Panc1 (cell line): Measurements from ENCODE around the gene GOLGA2. TPM values are rescaled to one million over a fixed set of nuclear protein-coding genes. Genes with fewer than 3 reads are reported as not detected.

Source experiments
- ATAC-seq: fragments of 200-7000 bp; cut with Tn5 transposase; 2 replicates; pipeline ENCODE4 v1.9.1; 2020; ENCODE audit warnings: mild to moderate bottlenecking, moderate library complexity
- BruUV-seq: library from RNA; stranded (reverse); fragments of 400-500 nt; replicated peaks from 2 replicates; lab custom pipeline; 2021; lab: Mats Ljungman, UMichigan
- CTCF ChIA-PET: fragments of 300-600 bp; sonication (Branson Sonifier 250); formaldehyde crosslinking; loops from one replicate; lab custom pipeline; 2022; ENCODE audit warnings: antibody characterized with exemption; lab: Charles Lee
- POLR2A ChIA-PET: fragments of 300-600 bp; sonication (Branson Sonifier 250); formaldehyde crosslinking; loops from one replicate; lab custom pipeline; 2022; ENCODE audit warnings: antibody characterized with exemption; lab: Charles Lee
- DNase-seq: peaks from one replicate; pipeline ENCODE4 v3.0.0-alpha.2; 2010; ENCODE audit warnings: low read depth, low spot score
- H3K27ac ChIP-seq: 2 replicates; pipeline ENCODE4 v1.5.1; 2011; ENCODE audit warnings: mild to moderate bottlenecking, low read length, inconsistent platforms
- H3K27me3 ChIP-seq: fragments of 200-500 bp; sonication (Bioruptor generic); 2 replicates; pipeline ENCODE4 v1.6.0; 2014; ENCODE audit warnings: low read length, inconsistent platforms; ENCODE audit not compliant: control insufficient read depth, insufficient read depth
- H3K36me3 ChIP-seq: fragments of 200-500 bp; sonication (Bioruptor generic); 2 replicates; pipeline ENCODE4 v1.5.1; 2014; ENCODE audit warnings: inconsistent platforms, mild to moderate bottlenecking, low read length, moderate library complexity; ENCODE audit not compliant: control insufficient read depth, insufficient read depth
- H3K4me1 ChIP-seq: 2 replicates; pipeline ENCODE4 v1.5.1; 2011; ENCODE audit warnings: inconsistent platforms, mild to moderate bottlenecking, low read length, moderate library complexity; ENCODE audit not compliant: control insufficient read depth, insufficient read depth
- H3K4me3 ChIP-seq, 2 experiments: 2 replicates each; pipeline ENCODE4 v1.5.1; 2011 to 2012; ENCODE audit warnings: low read depth in 2 of 2, low read length in 2 of 2, mild to moderate bottlenecking in 2 of 2, inconsistent platforms in 1 of 2, moderate library complexity in 1 of 2
- H3K9me3 ChIP-seq: fragments of 200-500 bp; sonication (Bioruptor generic); 2 replicates; pipeline ENCODE4 v1.5.1; 2014; ENCODE audit warnings: low read depth, mild to moderate bottlenecking, inconsistent platforms, low read length, moderate library complexity; ENCODE audit not compliant: control insufficient read depth, insufficient read depth
- CTCF ChIP-seq: fragments of 450-650 bp; IDR thresholded peaks from 2 replicates; pipeline ENCODE4 v1.5.1; 2017; ENCODE audit warnings: mild to moderate bottlenecking
- POLR2AphosphoS5 ChIP-seq: IDR thresholded peaks from 2 replicates; pipeline ENCODE4 v1.6.1; 2012; ENCODE audit warnings: mild to moderate bottlenecking, low read depth, low read length, moderate library complexity
- REST ChIP-seq, 2 experiments: IDR thresholded peaks; 2 replicates each; pipeline ENCODE4 v1.6.1; 2011 to 2012; ENCODE audit warnings: low read depth in 2 of 2, control low read depth in 1 of 2, low read length in 1 of 2, mild to moderate bottlenecking in 1 of 2, moderate library complexity in 1 of 2; ENCODE audit not compliant: insufficient read depth in 1 of 2
- SIN3A ChIP-seq: IDR thresholded peaks from 2 replicates; pipeline ENCODE4 v1.6.1; 2012; ENCODE audit warnings: low read depth, mild to moderate bottlenecking, low read length, moderate library complexity, borderline replicate concordance; ENCODE audit not compliant: insufficient read depth
- TCF7L2 ChIP-seq: IDR thresholded peaks from 2 replicates; pipeline ENCODE4 v1.6.1; 2011; ENCODE audit warnings: mild to moderate bottlenecking, low read depth, low read length, inconsistent platforms
- in situ Hi-C: cut with HindIII; loops from 2 replicates; pipeline ENCODE4 v1.10.0; 2016; ENCODE audit warnings: low sequenced_read_pairs, low pct_unique_long_range_greater_than_20kb
- intact Hi-C: fragments of 100-400 bp; cut with micrococcal nuclease; formaldehyde crosslinking; loops from one replicate; pipeline ENCODE4 v1.10.0; 2022; ENCODE audit not compliant: unreplicated experiment
- total RNA-seq: library from RNA; stranded (reverse); gene quantifications from one replicate; pipeline ENCODE4 v1.2.1, GENCODE V29; 2021; ENCODE audit not compliant: unreplicated experiment

The GOLGA2 gene
- total RNA-seq, 1 experiment from 2014 or later = 69.6 TPM

GRCh38 chr9:128225770-128226411, 49.9 kb downstream of the GOLGA2 start:
- BruUV-seq = no TSS peak
- in situ Hi-C loops (no loop called here), intact Hi-C loops (no loop called here)
- ATAC-seq = peak; percentile 22; the same call in 1 of the 2 replicates
- Histone ChIP-seq H3K27me3 (no peaks in the 10 kb centered on the region), H3K4me1 (no peaks in the 10 kb centered on the region), H3K9me3 (no peaks in the 10 kb centered on the region), H3K36me3 (no peaks in the 10 kb centered on the region), H3K27ac (no peak overlapping the region), H3K4me3 (no peak overlapping the region)
- ChIA-PET POLR2A (no interaction called here), CTCF (interaction anchor here (0.6 kb wide), 1 partner anchor 24 kb away, joined by 3 read pairs; no protein-coding TSS in a partner anchor)
- DNase-seq = no peak
- TF ChIP-seq REST (IDR thresholded peaks at IDR 0.05; ENCODE audit: insufficient read depth in 1 of 2, low read depth in 2 of 2, low read length in 1 of 2) = no peak
- no peak for TF ChIP-seq POLR2AphosphoS5
- no peak for TF ChIP-seq SIN3A
- no peak for TF ChIP-seq CTCF
- TF ChIP-seq TCF7L2 = no peak

- POLR2A ChIA-PET = no interaction called here
- H3K9me3 ChIP-seq = no peaks in the 10 kb centered on the region
- ATAC-seq (no peak), DNase-seq (no peak)
- no peak overlapping the region for H3K4me3 ChIP-seq
- no peaks in the 10 kb centered on the region for H3K36me3 ChIP-seq
- BruUV-seq = no TSS peak
- no peaks in the 10 kb centered on the region for H3K4me1 ChIP-seq
- CTCF ChIA-PET = no interaction called here
- no peak for TF ChIP-seq TCF7L2
- no peak for TF ChIP-seq POLR2AphosphoS5
- TF ChIP-seq REST (IDR thresholded peaks at IDR 0.05; ENCODE audit: insufficient read depth in 1 of 2, low read depth in 2 of 2, low read length in 1 of 2) = no peak
- no peak for TF ChIP-seq CTCF
- TF ChIP-seq SIN3A = no peak
- intact Hi-C loops = no loop called here
- H3K27ac ChIP-seq = no peak overlapping the region
- no peaks in the 10 kb centered on the region for H3K27me3 ChIP-seq
- in situ Hi-C loops = no loop called here
These were observed 50.9 kb downstream of the GOLGA2 start for GRCh38 chr9:128224877-128225276.
